HG02870 (cell line): ENCODE measurements around the gene ARHGAP29.

Experiments used
- ATAC-seq: cut with Tn5 transposase; IDR thresholded peaks from one replicate; pipeline ENCODE4 v1.9.1; 2021; ENCODE audit warnings: mild to moderate bottlenecking, moderate library complexity; ENCODE audit not compliant: unreplicated experiment

ARHGAP29 gene, protein sequence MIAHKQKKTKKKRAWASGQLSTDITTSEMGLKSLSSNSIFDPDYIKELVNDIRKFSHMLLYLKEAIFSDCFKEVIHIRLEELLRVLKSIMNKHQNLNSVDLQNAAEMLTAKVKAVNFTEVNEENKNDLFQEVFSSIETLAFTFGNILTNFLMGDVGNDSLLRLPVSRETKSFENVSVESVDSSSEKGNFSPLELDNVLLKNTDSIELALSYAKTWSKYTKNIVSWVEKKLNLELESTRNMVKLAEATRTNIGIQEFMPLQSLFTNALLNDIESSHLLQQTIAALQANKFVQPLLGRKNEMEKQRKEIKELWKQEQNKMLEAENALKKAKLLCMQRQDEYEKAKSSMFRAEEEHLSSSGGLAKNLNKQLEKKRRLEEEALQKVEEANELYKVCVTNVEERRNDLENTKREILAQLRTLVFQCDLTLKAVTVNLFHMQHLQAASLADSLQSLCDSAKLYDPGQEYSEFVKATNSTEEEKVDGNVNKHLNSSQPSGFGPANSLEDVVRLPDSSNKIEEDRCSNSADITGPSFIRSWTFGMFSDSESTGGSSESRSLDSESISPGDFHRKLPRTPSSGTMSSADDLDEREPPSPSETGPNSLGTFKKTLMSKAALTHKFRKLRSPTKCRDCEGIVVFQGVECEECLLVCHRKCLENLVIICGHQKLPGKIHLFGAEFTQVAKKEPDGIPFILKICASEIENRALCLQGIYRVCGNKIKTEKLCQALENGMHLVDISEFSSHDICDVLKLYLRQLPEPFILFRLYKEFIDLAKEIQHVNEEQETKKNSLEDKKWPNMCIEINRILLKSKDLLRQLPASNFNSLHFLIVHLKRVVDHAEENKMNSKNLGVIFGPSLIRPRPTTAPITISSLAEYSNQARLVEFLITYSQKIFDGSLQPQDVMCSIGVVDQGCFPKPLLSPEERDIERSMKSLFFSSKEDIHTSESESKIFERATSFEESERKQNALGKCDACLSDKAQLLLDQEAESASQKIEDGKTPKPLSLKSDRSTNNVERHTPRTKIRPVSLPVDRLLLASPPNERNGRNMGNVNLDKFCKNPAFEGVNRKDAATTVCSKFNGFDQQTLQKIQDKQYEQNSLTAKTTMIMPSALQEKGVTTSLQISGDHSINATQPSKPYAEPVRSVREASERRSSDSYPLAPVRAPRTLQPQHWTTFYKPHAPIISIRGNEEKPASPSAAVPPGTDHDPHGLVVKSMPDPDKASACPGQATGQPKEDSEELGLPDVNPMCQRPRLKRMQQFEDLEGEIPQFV

DNA sequence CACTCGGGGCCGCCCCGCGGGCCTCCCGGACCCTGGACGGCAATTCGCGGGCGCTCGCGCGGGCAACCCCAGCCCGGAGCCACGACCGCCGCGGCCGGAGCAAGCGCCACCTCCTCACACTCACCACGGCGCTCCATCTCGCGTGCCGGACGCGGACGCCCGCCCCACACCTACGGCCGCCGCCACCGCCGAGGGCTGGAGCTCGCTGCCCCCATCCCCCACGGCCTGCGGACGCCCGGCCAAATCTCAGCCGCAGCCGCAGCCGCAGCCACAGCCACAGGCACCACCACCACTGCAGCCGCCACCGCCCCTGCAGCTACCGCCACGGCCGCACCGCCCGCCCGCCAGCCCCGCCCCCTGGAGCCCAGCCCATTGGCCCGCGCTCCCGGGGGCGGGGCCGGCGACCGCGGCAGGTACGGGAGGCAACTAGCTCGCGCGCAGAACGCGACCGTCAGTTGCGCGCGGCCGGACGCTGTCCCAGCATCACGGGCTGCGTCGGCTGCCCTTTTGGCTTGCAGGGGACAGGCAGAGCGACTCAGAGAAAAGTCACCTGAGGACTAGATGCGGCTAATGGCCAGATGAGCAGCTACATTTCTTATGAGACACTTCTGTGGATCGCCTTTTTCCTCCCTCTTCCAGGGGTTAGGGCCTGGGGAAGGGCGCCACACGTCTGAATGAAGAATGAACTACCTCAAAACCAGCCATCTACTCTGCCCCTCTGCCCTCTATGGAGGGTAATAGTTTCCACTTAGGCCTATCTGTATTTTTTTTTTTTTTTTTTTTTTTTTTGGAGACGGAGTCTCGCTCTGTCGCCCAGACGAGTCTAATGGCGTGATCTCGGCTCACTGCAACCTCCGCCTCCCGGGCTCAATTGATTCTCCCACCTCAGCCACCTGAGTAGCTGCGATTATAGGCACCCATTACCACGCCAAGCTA is at the start of gene ARHGAP29:
TSS of gene ARHGAP29 (minus strand) at position 294 of the 936 bp plus-strand sequence. CDS start 5,973 bp downstream, outside the sequence.
- peak; percentile 83 for ATAC-seq

DNA sequence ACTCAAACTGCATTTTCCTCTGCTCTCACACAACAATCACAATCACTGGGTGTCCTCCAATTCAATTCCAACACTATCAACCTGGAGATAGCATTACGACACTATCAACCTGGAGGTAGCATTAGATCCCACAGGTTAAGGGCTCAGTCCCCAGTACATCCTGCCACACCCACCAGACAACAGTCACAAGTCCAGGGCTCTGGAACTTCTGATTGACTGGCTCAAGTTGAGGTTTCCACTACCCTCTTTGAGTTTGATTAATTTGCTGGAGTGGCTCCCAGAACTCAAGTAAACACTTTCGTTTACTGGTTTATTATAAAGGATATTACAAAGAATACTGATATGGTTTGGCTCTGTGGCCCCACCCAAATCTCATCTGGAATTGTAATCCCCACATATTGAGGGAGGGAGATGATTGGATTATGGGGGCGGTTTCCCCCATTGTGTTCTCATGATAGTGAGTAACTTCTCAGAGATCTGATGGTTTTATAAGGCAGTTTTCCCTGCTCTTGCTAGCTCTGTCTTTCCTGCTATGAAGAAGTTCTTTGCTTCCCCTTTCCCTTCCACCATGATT is 49.6 kb upstream of the ARHGAP29 start:
- ATAC-seq: no peak

DNA sequence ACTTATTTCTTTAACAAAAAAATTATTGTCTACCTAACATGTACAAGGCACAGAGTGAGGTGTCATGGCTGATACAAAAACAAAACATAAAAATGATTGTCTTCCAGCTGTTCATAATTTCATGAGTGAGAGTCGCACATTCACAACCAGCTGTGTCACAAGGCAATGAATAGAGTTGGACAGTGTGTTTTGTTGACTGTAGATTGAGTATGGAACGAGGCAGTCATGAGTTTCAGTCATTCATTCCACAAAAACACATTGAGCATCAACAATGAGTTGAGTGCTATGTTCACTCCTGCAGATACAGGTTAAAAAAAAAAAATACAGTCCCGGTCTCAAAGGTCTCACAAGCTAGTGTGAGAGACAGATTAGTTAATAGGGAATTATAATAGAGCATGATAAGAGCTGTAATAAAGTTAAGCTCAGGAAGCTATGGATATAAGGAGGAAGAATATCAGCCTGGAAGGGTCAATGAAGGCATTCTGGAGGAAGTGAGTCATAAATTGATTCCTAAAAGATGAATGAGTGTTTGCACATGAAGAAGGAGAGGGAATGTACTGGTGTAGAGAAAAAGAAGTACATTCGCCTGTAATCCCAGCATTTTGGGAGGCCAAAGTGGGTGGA is 47.8 kb upstream of the ARHGAP29 start:
- ATAC-seq: no peak

DNA sequence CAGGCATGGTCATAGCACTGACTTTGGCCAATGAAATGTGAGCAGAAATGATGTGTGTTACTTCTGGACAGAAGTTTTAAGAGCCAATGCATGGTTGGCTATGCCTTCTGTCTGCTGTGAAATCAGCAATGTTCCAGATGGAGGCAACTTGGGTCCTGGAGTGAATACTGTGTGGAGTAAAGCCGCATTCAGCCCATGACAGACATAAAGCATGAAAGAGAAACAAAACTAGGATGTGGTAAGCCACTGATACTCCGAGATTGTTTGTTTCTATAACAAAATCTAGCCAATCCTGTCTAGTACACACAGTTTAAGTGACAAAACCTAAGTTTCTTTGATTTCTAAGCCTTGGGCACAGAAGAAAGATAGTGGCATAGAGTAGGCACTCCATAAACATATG is 47.1 kb upstream of the ARHGAP29 start:
- ATAC-seq: peak; percentile 97

DNA sequence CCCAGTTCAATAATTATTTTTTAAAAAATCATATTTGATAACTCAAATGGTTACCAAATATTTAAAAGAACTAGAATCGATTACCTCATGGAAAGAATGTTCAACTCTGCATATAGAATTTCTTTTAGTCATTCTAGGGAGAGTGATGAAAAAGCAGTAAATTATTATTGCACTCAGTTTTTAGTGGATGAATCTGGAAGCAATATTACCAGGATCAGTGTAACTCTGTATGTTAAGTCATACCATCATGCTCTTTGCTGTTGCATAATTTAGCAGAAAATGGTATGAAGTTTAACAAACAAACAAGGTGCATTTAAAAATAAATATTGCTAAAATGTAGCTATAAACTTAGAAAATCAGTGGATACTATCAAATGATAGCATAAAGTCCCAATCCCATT is 46.1 kb upstream of the ARHGAP29 start:
- ATAC-seq: no peak

DNA sequence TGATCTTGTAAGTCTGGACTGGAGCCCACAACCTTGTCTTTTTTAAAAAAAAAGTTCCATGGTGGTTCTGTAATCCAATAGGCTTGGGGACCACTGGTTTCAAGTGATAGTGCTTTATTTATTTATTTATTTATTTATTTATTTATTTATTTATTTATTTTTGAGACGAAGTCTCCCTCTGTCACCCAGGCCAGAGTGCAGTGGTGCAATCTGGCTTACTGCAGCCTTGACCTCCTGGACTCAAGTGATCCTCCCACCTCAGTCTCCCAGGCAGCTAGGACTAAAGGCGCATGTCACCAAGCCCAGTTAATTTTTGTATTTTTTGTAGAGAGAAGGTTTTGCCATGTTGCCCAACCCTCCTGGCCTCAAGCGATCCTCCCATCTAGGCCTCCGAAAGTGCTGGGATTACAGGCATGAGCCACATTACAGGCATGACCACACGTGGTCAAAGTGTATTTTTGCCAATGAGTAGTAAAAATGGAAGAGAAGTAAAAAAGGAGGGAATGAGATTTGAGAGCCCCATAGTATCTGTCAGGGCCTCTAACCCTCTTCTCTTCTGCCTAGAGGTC is 44.8 kb upstream of the ARHGAP29 start:
- ATAC-seq: no peak

DNA sequence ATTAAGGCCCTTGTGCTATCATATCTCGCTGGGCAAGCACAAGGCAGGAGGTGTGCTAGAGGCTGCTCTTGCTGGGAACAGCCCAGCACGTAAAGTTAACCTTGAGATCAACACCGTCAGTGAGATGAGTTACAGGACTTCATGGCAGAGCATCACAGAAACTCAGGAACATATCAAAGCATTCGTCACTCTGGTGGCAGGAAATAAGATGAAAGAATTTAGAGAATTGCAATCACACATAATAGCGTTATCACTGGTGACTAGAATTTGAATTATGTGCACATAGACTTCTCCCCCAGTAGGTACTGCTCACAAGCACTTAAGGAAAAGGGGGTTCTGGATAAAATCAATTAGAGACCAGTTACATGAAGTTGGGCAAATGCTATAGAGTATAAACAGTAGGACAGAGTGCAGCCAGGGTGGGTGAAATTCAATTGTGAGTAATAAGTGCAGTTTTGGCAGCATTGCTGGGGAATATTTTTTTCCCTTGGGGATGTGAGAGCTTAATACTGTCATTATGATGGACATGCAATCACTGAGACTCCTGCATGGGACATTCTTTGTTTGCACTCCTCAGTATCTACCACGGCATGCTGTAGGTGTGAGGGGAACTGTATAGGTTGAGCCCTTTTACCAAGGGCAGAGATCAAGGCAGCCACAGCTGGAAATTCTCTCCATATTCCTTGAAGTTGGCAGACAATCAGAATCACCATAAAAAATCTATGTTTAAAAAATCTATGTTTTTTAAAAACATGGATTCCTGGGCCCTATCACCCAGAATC is 44.2 kb upstream of the ARHGAP29 start:
- no peak for ATAC-seq

DNA sequence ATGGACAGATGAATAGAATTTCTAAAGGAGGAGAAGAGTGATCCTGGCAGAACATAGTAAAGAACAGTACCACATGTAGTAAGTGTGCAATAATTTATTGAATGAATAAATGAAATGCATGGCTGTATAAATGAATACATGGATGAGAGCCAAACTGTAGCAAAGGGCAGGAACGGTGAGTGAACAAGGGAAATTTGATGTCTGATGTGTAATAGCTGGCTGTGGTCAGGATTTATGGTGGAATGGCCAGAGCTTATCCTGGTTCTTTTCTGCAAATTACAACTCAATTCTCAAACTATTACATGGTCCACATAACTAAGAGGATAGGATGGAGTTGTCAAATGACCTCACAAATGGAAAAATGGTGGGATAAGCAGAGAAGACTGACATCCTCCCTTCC is 43.2 kb upstream of the ARHGAP29 start:
- no peak for ATAC-seq

DNA sequence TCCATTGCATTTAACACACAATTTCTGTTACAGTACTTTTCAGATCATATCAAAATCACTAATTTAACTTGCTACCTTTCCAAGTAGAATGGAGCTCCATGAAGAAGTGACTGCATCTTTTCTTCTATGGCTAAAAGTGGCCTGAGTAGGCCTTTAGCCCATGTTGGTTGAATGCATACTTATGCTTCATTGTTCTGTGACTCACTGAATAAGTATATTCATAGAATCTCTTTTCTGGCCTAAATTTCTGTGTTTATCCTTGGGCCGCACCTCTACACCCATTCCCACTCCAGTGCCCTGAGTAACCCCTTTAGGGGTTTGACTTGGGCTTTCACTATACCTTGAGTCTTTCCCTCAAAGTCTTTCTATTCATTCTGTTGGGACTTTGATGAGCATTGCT is 42.1 kb upstream of the ARHGAP29 start:
- no peak for ATAC-seq

DNA sequence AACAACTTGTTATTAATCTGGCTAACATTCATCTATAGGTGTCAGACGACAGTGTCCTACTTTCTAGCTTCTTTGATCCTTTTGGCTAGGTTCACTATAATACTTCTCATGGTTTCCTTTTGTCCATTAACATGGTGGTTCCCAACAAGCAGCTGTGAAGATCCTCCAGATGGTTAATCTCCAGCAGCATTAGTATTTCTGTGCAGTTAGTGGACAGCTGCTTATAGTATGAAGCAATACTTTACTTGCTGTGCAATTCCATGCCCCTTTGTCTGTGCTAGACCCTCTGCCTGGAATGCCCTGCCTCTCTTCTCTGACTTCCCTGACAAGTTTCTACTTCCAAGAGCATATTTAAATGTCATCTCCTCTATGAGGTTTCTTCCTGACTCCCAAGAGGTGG is 41.7 kb upstream of the ARHGAP29 start:
- no peak for ATAC-seq

DNA sequence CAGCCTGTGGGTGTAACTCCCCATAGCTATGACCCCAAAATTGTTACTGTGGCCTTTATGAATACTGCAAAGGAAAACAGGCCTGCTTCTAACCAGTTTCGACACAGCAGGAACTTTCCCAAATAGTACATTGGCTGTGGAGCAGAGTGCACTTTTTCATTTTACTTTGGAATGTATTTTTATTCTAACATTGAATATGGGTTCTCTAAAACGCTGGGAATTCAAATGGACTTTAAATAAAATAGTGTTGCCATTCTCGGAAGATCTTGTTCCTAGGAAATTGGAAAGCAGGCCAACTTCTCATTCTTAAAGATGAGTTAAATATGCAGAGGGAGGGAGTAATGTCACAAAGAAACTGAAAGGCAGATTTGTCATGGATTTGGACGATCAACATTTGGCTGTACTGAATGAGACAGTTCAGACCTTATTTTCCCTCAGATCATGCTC is 39.6 kb upstream of the ARHGAP29 start:
- ATAC-seq: no peak

DNA sequence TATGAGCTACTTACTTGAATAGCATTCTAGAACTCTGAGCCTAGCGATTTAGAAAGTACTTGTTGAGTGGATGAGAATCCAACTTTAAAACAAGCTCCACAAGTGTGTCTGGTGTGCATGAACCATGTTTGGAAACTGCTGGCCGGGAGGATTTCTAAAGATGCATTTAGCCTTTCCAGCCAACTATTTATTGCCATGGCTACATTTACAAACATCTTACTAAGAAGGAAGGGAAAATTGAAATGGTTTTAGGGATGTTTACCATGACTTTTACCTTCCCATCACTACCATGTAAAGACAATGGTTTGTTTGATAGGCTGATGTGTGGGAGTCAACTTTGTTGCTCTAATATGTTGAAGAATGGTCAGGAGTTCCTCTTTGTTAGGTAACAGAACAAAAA is 37.7 kb upstream of the ARHGAP29 start:
- no peak for ATAC-seq

DNA sequence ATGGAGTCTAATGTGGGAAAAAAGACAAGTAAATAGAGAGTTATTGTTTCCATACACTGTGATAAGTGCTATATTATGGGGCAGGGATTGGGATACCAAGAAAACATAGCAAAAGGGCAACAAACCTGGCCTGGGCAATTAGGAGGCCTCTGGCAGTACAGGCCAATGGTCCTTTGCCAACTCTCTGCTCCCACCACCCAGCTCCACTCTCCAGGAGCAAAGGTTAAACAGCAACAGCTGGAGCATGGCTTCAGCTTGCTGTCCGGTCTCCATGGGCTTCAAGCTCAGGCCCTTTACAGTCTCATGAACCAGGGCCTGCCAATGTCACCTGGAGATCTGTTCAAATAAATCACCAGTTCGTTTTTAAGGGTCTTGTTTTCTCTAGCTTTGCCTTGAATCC is 37.2 kb upstream of the ARHGAP29 start:
- ATAC-seq: no peak

DNA sequence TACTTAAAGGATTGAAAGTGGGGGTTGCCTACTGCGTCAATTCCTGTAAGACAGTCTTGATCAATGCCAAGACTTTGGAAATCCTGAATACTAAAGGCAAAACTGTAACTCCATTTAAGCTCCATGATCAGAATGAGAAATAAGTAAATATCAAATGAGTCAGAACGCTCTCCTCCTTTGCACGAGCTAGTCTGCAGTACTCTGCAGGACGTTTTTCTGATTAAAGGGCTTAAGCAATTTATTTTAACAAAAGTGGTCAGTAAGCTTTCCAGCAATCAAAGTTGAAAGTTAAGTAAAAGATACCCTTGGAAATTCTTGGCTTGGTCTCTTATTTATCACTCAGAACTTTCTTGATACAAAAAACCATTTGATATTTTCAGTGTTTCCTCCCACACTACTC is 35.7 kb upstream of the ARHGAP29 start:
- ATAC-seq: no peak

DNA sequence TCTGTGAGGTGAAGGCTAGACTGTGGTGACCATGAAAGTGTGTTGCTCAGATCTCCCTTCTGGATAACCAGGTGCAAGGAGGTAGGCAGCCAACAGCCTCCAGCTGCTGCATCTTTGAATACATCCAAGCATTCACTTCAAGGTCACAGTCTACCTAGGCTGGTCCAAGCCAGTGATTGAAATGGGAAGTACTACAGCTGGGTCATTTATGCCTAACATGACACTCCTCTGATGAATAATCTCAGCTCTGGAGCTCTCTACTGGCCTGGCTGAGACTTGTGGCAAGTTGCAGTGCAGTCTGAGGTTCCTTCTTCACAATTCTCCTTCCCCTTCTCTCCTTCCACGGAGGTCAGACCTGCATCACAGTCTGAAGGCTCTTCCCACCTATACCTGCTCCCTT is 35.0 kb upstream of the ARHGAP29 start:
- ATAC-seq: no peak

DNA sequence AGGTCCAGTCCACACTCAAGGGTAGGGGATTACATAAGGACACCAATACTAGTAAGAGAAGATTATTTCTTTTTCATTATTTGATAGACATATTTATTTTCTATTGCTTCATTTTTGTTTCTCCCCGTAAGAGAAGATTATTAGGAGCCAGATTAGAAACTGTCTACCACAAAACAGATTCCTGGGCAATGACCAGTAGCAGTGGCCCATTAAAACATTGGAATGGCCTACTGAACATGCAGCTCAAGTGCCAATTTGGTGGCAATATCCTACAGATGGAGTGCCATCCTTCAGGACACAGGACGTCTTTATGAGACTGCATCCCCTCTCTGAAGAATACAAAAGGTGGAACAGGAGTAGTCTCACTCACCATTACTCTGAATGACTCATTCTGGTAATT is 34.0 kb upstream of the ARHGAP29 start:
- ATAC-seq: no peak

DNA sequence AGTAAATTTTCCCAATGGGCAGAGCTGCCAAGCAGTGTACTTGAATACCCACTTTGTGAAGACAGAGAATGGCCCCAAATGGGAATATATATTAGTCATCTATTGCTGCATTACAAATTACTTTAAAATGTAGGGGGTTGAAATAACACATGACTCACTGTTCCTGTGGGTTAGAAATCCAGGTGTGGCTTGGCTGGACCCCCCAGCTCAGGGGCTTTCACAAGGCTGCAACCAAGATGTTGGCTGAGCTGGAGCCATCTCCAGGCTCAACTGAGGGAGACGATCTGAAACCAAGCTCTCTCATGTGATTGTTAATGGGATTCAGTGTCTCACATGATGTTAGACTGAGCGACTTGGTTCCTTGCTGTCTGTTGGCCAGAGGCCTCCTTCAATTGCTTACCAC is 33.4 kb upstream of the ARHGAP29 start:
- ATAC-seq: no peak

DNA sequence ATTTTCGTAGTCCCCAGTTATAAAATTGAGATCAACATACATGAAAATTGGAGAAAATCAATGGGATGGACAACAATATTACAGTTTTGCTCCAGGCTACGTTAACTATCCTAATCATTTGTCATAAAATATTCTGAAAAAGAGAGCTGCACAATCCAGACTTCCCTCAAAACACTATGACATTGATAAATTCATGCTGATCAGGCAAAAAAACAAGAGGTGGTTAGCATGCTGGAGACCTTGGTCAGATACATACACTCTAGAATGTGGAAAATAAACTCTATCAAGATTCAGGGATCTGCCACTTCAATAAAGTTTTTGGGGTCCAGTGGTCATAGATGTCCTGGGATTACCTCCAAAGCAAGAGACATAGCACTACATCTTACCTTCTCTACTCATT is 32.5 kb upstream of the ARHGAP29 start:
- ATAC-seq: no peak
